ENCODE measurements around the gene FOXA2.

- TF ChIP-seq CTCF (IDR thresholded peaks at IDR 0.05) (no peak), ZFX (IDR thresholded peaks at IDR 0.05; ENCODE audit: borderline replicate concordance) (no peak)
These were observed 27.3 kb upstream of the FOXA2 start for GRCh38 chr20:22611636-22612035.

Data from 22Rv1 (cell line).